ENCODE measurements around the gene MTA3.
"Not testable (repeated sequence)": the region's sequence is repeated elsewhere in the genome, so short reads cannot be mapped to it uniquely, and the experiment has no call there.

GRCh38 chr2:42560133-42560532, 8.3 kb upstream of the MTA3 start:
- TF ChIP-seq CTCF, POLR2A, EP300 (IDR thresholded peaks at IDR 0.05): not testable (repeated sequence)
